HG03442 (cell line): Measurements from ENCODE around the gene ACSL1.
A peak's percentile ranks its signal among the peaks of the same experiment; 100 is the strongest.
"Not testable (repeated sequence)": the region's sequence is repeated elsewhere in the genome, so short reads cannot be mapped to it uniquely, and the experiment has no call there.

Experiments used
- ATAC-seq: cut with Tn5 transposase; IDR thresholded peaks from one replicate; pipeline ENCODE4 v1.9.1; 2021; ENCODE audit warnings: mild to moderate bottlenecking, moderate library complexity; ENCODE audit not compliant: unreplicated experiment

ACSL1 gene

DNA sequence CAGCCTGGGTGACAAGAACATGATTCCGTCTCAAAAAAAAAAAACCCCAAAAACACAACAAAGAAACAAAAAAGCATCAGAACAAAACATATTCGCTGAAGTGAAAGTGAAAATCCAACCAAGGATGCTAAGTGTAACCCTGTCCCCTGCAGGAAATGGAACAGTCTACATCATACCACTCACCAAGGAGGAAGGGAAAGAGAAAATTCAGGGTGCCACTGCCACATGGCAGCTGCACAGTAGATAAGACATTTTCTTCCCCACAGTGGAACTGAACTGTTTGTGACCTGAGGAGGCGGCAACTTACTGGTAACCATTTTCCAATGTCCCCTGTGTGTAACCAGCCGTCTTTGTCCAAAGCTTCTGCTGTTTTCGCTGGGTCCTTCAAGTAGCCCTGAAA lies 63.7 kb downstream of the ACSL1 start:
- ATAC-seq, result peak; percentile 93

DNA sequence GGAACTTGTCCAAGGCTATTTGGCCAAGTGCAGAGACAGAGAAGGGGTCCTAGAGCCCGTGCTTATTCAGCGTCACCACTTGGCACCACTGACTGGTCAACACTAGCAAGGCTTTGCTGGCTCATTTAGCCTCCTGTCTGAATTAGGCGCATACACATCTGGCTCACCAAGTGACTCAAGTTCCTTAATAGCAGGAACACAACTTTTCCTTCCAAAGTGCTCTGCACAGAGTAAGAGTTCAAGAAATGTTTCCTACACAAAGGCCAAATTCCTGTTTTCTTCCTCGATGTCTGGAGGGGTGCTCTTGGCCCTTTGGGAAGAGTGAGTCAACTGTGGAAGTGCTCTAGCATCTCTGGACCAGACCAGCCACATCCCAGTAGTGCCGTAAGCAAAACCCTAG lies 65.1 kb downstream of the ACSL1 start:
- no peak for ATAC-seq

DNA sequence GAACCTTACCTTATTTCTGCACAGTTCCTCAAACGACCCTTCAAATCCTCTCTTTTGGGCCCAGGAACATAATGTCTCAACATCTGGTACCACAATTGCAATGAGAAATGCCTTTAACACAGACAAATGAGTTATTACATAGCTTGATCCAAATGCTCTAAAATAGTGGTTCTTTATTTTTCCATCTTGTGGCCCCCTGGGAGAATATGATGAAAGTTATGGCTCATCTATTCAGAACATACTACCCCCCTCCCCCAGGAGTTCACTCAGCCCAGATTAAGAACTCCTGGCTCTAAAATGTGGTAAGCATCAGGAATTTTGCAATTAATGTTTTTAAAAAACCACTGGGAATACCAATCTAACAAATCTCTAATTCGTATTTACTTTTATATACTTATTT lies 68.0 kb downstream of the ACSL1 start:
- ATAC-seq, result no peak

DNA sequence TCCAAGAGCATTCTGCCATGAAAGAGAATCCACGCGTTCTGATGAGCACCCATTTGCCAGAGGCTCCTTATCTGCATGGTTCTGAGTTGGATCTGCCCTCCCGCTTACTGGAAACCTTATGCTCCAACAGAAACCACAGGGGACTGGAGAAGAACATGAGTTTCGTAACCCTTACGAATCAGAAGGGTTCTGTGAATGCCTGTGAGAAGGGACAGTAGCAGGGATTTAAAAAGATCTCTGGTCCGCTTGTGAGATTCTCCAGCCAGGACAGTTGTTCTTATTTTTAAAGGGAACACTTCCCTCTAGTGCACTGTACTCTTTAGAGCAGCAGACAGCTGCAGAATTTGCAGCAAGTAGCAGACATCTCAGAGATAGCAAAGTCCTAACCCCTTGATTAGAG lies 69.4 kb downstream of the ACSL1 start:
- ATAC-seq, result no peak

DNA sequence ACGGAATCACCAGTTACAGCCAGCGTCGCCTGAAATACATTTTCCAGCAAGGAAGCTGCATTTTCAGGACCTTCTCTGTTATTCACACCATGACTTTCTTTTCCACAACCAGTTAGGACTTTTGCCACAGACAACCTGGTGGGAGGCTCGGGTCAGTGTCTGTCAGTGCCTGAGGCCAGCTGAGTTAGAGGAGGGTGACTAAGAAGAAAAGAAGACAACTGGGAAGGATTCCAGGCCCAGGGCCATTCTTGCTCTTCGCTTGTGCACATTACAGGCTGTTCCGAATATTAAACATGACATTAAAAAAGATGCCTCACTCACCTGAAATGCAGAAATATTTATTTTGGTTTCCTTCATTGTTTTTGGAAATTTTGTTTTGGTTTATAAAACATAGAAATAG lies 70.5 kb downstream of the ACSL1 start:
- ATAC-seq, result no peak

DNA sequence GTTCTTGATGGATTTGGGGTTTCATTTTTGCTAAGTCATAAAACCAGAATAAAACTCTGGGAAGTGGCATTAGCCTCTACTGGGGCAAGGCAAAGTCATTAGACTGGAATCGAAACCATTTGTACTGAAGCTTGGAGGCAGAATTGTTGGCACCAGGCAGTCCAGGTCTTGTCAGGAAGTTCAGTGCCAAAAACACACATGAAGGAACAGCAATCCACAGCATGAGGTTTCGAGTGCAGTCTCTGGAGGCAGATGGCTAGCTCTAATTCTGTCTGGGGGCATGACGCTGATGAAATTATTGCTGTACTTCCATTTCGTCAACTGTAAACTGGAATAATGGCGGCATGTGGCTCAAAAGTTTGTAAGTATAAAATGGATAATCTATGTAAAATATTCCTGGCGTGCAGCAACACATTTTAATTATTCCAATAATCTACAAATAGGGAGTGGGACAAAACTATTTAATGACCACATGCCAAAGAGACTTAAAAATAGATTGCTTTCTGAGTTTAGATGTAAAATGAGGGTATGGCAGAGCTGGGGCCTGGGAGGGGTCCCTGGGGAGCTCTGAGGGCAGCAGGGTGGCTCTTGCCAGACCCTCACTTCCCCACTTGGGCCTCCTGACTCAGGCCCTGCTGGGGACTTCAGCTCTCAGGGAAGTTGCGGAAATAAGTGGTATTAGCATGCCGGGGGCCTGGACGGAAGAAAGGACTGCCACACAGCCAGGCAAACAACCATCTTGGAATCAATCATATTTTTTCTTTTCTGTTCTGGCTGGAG lies 73.1 kb downstream of the ACSL1 start:
- ATAC-seq, result no peak

DNA sequence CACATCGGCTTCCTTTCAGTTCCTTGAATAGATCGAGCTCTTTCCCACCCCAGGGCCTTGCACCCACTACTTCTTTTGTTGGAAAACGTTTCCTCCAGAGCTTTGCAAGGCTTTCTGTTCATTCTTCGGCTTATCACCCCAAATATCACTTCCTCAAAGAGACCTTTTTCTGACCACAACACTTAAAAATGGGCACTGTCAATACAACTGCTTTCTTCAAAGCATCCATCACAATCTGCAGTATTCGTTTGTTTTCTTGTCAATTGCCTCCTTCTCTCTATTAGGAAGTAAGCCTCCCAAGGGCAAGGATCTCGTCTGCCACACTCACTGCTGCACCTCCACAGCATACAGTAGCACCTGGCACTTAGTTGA lies 74.2 kb downstream of the ACSL1 start:
- ATAC-seq, result no peak

DNA sequence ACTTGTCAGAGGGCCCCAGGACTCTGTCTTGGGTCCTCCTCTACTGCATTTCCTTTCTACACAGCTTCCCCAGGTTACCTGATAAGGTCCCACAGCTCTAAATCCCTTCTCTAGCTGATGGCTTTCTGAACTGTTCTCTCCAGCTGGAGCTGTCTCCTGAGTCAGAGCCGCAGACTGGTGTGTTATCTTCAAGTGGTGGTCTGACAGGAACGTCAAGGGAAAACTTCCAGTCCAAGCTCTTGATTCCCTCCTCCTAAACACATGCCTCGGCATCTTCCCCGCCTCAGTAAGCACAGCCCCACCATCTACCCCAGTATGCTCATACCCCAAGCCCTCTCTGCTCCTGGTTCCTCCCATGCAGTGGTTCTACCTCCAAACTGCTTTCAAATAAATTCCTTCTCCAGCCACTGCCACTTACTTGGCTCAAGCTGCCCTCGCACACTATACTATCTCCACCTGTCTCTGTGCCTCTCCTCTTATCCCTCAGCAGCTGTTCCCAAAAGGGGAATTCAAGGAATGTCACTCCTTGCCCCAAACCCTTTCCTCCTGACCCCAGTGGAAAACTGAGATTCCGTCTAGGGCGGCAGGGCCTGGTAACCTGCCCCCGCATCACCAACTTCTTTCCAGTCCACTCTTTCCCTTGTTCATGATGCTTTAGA lies 74.7 kb downstream of the ACSL1 start:
- ATAC-seq, result no peak

DNA sequence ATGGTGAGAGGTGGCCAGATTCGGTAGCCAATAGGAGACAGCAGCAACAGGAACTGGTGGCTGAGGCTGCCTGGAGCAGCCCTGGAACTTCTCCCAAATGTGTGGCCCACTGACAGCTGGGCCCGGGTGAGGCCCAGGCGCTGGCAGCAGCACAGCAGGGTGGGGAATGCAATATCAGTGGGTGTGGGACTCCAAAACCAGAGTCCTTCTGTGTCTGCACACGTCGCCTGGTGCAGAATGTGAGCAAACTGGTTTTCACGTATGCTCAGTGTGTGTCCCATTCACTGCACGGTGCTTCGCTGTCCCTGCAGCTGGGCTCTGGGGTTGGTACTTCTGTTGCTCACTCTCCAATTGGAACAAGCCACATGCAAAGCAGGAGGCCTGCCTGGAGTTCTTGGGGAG lies 77.5 kb downstream of the ACSL1 start:
- ATAC-seq, result no peak

DNA sequence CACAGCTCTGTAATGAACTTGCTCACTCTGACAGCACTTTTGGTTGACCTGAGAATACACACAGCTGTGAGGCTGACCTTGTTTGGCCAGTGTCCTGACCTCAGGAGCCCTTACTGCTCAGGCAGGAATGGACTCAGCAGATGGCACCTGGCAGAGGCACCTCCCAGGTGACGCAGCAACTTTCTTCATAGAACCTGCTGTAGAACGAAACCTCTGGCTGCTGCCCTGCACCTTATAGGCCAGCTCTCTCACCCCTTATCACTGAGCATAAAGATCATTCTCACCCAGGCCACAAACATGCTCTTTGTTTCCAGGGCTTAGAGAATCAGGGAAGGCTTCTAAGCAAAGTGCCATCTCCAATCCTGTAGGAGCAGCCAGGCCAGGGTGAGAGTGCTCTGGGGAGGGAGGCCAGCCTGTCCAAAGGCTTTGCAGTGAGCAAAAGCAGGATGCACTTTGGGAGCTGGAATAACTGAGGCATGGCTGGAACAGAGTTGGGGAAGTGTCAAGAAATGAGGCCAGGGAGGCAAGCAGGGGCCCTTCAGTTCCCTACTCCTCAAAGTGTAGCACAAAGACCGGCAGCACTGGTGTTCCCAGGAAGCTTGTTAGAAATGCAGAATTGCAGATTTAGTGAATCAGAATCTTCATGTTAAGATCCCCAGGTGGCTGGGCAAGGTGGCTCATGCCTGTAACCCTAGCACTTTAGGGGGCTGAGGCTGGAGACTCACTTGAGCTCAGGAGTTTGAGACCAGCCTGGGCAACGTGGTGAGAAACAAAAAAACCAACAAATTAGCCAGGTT lies 78.5 kb downstream of the ACSL1 start:
- no peak for ATAC-seq

DNA sequence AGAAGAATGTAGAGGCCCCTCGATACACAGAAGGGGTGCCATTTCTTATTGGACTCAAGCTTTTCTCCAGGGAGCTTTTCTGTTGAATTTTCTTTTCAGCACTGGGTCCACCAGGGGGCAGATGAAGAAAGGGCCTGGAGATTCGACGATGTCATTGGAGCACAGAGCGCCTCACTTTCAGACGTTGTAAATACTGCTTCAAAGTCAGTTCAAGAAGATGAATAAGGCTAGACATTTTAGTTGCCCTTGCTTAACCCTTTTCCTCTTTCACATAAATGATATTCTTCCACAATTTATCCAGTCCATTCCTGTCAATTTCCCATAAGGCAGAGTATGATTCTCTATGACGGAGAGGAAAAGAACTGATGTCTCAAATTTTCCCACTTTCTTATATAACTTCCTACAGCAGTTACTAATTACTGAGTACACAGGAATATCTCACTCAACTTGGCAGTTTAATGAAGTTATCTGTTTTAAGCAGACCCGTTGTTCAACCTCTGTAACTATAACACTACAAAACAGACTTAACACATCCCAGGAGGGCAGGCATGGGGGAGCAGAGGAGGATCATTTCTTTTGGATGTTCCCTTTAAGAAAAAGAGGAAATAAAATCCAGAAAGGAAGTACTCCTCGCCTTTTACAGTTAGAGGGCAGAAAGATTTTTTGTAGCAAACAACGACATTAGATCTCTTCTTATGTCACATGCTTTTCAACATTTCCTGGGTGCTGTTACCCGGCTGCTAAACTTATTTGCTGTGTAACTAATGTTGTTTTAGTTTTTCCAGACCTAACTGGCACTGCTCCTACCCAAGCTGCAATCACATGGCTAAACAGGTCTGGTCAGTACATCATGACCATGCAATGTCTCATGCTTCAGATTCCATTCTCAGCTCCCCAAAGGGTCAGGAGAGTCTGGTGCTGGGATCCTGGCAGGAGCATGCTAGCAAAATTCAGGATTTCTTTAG lies 79.7 kb downstream of the ACSL1 start:
- ATAC-seq, result peak; percentile 74

DNA sequence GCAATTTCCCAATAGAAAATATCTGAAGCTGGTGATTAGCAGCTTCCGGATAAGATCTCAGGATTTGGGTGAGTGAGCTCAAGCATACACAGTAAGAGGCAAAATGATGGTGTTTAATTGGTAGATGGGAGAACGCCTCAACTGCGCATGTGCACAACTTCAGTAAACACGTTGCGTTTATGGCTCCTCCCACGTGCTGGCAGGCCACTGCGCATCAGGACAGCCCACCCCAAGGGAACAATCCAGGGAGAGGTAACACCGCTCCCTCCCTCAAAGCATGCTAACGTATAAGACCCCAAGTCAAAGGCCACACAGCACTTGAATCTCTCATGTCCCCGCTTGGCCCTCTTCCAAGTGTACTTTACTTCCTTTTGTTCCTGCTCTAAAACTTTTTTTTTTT lies 81.5 kb downstream of the ACSL1 start:
- ATAC-seq, result no peak

DNA sequence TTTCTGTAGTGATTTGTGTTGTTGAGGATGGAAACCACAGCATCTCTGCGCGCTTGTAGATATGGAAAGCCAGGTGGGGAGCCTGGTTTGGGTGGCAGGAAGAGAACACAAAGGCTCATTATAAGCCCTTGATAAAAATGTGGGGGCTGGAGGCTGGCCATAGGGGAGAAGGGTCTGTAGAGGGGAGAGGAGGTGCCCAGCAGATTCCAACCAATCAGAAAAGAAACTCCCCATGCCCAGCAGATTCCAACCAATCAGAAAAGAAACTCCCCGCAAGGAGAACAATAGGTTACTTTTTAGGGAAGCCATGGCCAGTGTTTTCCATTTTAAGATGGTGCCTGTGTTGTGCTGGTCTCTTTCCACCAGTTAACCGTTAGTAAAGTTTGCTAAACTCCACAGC lies 82.1 kb downstream of the ACSL1 start:
- ATAC-seq, result no peak

DNA sequence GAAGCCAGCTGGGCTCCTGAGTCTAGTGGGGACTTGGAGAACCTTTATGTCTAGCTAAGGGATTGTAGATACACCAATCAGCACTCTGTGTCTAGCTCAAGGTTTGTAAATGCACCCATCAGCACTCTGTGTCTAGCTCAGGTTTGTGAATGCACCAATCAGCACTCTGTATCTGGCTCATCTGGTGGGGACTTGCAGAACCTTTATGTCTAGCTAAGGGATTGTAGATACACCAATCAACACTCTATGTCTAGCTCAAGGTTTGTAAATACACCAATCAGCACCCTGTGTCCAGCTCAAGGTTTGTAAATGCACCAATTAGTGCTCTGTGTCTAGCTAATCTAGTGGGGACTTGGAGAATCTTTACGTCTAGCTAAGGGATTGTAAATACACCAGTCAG lies 84.1 kb downstream of the ACSL1 start:
- ATAC-seq, result not testable (repeated sequence)

DNA sequence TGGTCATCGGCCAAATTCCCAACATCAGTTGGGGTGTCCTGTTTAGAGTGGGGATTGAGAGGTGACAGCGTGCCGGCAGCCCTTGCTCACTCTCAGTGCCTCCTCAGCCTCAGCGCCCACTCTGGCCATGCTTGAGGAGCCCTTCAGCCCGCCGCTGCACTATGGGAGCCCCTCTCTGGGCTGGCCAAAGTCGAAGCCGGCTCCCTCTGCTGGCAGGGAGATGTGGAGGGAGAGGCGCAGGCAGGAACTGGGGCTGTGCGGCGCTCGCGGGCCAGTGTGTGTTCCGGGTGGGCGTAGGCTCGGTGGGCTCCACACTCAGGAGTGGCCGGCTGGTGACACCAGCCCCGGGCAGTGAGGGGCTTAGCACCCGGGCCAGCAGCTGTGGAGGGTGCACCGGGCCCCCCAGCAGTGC lies 84.8 kb downstream of the ACSL1 start:
- ATAC-seq, result no peak

DNA sequence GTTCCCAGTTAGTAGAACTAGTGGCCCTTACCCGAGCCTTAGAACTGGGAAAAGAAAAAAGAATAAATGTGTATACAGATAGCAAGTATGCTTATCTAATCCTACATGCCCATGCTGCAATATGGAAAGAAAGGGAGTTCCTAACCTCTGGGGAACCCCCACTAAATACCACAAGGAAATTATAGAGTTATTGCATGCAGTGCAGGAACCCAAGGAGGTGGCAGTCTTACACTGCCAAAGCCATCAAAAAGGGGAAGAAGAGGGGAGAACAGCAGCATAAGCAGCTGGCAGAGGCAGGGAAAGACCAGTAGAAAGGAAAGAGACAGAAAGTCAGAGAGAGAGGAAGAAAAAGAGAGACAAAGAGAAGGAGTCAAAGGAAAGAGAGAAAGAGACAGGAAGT lies 86.2 kb downstream of the ACSL1 start:
- not testable (repeated sequence) for ATAC-seq

DNA sequence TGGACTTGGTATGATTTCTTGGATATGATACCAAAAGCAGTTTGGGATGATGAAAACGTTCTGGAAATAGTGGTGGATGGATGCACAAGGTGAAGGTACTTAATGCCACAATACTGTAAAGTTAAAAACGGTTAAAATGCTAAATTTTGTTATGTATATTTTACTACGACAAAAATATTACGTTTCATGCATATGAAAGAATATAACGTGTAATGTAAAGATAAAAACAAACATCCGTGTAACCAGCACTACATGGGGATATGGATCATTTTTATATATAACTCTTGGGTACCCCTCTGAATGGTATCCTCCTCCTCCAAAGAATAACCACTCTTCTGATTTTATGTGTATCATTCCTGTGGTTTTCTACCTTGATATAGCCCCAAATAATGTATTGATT lies 91.0 kb downstream of the ACSL1 start:
- no peak for ATAC-seq

DNA sequence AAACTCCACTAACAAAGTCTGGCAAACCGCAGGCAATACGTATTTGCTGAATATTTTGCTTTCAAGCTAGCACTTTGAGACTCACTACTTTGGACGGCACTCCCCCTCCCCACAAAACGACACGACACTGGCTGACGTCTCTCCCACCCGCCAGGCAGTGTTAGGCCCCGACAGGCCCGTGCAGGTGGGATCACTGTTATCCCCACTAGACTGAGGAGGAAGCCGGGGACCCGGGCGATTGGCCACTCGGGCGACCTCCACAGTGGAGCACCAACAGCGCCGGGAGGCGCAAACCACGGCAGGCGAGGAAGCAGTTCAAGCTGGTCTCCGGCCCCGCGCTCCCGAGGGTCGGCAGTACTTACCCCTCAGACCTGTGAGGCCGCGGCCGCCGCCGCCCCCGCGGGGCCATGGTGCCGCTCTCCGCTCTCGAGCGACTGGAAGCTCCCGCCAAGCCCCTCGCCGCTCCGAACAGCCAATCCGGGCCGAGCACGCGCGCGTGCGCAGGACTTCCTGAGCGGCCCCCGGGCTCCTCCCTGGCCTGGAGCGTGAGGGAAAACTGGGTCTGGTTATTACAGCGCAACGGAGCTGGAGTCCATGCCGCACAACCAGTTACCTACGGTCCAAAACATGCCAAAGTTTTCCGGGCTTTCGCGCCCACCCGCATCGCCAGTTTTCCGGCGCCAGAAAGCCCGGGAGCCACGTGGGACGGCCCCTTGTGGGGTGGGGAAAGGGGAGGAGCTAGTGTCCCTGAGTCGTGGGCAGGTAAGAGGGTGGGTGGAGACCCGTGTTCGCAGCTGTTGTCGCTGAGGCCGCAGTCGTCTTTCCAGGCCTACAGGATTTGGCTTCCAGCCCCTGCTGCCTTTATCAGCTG lies 91.9 kb downstream of the ACSL1 start, which contains the start of gene CENPU:
CENPU (minus strand) TSS at position 443 of the 871 bp plus-strand sequence; CDS start at position 409, 34 bp downstream.
- peak; percentile 90 for ATAC-seq

DNA sequence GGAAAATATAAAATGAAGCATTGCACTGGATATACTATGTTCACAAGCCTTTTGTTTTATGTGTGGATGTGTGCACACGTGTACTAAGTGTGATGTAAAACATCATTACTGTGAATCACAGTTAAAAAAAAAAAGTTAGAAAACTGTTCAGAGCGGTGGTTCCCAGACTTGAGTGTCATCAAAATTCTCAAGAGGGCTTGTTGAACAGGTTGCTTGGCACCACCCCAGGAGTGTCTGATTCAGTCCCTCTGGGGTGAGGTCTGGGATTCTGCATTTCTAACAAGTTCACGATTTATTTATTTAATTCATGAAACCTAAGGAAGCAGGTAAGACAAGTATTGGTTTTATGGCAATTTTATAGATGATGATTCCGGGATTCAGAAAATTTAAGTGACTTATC lies 93.6 kb downstream of the ACSL1 start:
- no peak for ATAC-seq

DNA sequence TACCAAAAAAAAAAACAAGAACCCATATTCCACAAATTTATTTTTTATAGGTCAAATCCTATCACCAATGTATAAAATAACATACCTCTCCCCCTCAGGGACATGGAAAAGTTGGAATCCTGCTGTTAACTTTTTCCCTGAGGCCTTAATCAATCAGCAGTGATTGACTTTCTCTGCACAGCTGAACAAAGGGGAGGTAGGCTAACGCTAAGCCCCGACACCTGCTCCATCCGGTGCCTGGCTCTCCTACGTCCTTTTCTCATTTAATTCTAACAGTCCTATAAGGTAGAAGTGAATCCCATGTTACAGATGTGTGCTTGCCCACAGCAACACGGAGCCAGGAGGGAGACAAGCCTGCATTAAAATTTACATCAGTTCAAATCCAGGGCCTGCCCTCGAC lies 94.7 kb downstream of the ACSL1 start:
- no peak for ATAC-seq
